ENCODE results near the gene FIGNL2. TPM values are rescaled to one million over a fixed set of nuclear protein-coding genes. Genes with fewer than 3 reads are reported as not detected.

Gene FIGNL2
- total and polyA plus RNA-seq, 2 of the 4 experiments (the other 2 are of a cell fraction): under 0.01 to 0.12 TPM

DNA sequence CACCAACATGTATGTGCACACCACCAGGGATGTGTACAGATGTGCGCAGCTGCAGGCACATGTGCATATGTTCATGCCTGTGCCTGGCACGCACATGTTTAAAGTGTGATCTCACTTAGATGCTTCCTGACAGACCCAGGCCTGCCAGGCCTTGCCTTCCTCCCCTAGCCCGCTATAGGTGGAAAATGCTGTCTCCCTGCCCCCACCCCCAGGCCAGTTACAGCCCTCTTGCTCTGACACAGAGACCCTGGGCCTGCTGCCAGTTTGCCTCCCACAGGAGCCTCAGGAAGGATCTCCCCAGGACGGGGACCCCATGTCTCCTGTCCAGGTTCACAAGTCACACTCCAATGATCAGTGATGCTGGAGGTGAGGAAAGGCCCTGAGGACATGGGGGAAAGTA is 21.6 kb downstream of the FIGNL2 start:
- Histone ChIP-seq H4K8ac (ENCODE audit: low read depth in 2 of 2, low read length in 2 of 2) (no peak overlapping the region), H3K4me2 (ENCODE audit: low read depth, low read length) (no peak overlapping the region), H3K27ac (ENCODE audit: insufficient read depth, low read length) (no peak overlapping the region), H4K20me1 (ENCODE audit: insufficient read depth, low read length) (no peaks in the 10 kb centered on the region), H2AK9ac (replicated peaks; ENCODE audit: low read depth, low read length, poor library complexity) (peak overlapping the region; percentile 35), H2AK5ac (ENCODE audit: low read depth, low read length) (no peak overlapping the region), H2BK15ac (ENCODE audit: low read depth, low read length) (no peak overlapping the region), H3K79me1 (ENCODE audit: low read depth in 1 of 2, low read length in 2 of 2) (no peaks in the 10 kb centered on the region), H3K9me3 (ENCODE audit: control insufficient read depth, insufficient read depth, low read length) (no peaks in the 10 kb centered on the region), H3K56ac (ENCODE audit: extremely low read depth, insufficient read depth, low read length) (no peak overlapping the region), H4K5ac (ENCODE audit: low read depth, low read length) (no peak overlapping the region), H3K36me3 (ENCODE audit: control insufficient read depth, insufficient read depth, low read length) (no peaks in the 10 kb centered on the region), H2BK120ac (ENCODE audit: low read depth, low read length) (no peak overlapping the region), H3K23ac (ENCODE audit: low read depth, low read length) (no peak overlapping the region), H2BK5ac (ENCODE audit: low read depth, low read length, poor library complexity, severe bottlenecking) (no peak overlapping the region), H3K4me1 (ENCODE audit: control insufficient read depth, insufficient read depth, low read length) (no peaks in the 10 kb centered on the region), H2BK20ac (ENCODE audit: low read depth, low read length) (no peak overlapping the region), H3K18ac (ENCODE audit: low read depth, low read length) (no peak overlapping the region), H3K4ac (ENCODE audit: low read depth, low read length) (no peak overlapping the region), H3K9ac (ENCODE audit: low read depth, low read length) (no peak overlapping the region), H3K27me3 (ENCODE audit: control insufficient read depth, insufficient read depth, low read length) (peaks cover 15% of the 10 kb centered on the region), H3K9me1 (ENCODE audit: insufficient read depth, low read length) (0 out of 2 replicates have a peak, but pooled peaks cover 4% of the 10 kb centered on the region), H3K14ac (replicated peaks; ENCODE audit: low read depth, low read length) (no peak overlapping the region), H4K91ac (ENCODE audit: insufficient read depth, low read depth, low read length) (no peak overlapping the region), H2AFZ (replicated peaks; ENCODE audit: low read length, poor library complexity) (no peak overlapping the region), H3K4me3 (ENCODE audit: insufficient read depth, low read depth, low read length) (no peak overlapping the region)
- CTCF ChIA-PET: interaction anchor here (0.6 kb wide), 1 partner anchor 1384 kb away, joined by 4 read pairs; no protein-coding TSS in a partner anchor
- 100% methylated on average over 1 of the region's 4 CpGs; no CpG with 5 or more reads in 1 of the 2 experiments for WGBS, 2 experiments (ENCODE audit: extremely low coverage in 2 of 2, insufficient read length in 1 of 2)
- POLR2A ChIA-PET (ENCODE audit: unreplicated experiment): no interaction called here
- TF ChIP-seq SMC3 (IDR thresholded peaks at IDR 0.05; ENCODE audit: low read depth, low read length): no peak
- TF ChIP-seq, protein P1, sequence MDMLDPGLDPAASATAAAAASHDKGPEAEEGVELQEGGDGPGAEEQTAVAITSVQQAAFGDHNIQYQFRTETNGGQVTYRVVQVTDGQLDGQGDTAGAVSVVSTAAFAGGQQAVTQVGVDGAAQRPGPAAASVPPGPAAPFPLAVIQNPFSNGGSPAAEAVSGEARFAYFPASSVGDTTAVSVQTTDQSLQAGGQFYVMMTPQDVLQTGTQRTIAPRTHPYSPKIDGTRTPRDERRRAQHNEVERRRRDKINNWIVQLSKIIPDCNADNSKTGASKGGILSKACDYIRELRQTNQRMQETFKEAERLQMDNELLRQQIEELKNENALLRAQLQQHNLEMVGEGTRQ (IDR thresholded peaks at IDR 0.05; ENCODE audit: low read depth, low read length): no peak
- no peak for TF ChIP-seq MXI1 (IDR thresholded peaks at IDR 0.05; ENCODE audit: borderline replicate concordance, low read depth, low read length)
- TF ChIP-seq, protein P2, sequence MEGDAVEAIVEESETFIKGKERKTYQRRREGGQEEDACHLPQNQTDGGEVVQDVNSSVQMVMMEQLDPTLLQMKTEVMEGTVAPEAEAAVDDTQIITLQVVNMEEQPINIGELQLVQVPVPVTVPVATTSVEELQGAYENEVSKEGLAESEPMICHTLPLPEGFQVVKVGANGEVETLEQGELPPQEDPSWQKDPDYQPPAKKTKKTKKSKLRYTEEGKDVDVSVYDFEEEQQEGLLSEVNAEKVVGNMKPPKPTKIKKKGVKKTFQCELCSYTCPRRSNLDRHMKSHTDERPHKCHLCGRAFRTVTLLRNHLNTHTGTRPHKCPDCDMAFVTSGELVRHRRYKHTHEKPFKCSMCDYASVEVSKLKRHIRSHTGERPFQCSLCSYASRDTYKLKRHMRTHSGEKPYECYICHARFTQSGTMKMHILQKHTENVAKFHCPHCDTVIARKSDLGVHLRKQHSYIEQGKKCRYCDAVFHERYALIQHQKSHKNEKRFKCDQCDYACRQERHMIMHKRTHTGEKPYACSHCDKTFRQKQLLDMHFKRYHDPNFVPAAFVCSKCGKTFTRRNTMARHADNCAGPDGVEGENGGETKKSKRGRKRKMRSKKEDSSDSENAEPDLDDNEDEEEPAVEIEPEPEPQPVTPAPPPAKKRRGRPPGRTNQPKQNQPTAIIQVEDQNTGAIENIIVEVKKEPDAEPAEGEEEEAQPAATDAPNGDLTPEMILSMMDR (conservative IDR thresholded peaks at IDR 0.05; ENCODE audit: low read depth, low read length): no peak
- intact Hi-C loops (cut with micrococcal nuclease) (no loop called here), in situ Hi-C loops (cut with MboI; ENCODE audit: low sequenced_read_pairs) (no loop called here), dilution Hi-C loops (cut with HindIII; ENCODE audit: low sequenced_read_pairs, unreplicated experiment) (no loop called here)
- no peak for ATAC-seq (ENCODE audit: low read depth)
- no peak for DNase-seq
- BruUV-seq (replicated peaks): no TSS peak

All from IMR-90 (cell line).